Measurements from ENCODE around the gene LRRC39. TPM values are rescaled to one million over a fixed set of nuclear protein-coding genes. Genes with fewer than 3 reads are reported as not detected.

LRRC39 gene
- total RNA-seq, 1 experiment from 2014 or later, result 0.46 TPM

Other genes starting within 250 kb of the LRRC39 start
- 14.1 to 15.9 TPM (median 14.5 TPM) in 3 replicates for gene SLC35A3, start 208.3 kb downstream of the LRRC39 start, total RNA-seq (2021)
- gene SASS6, start 45.3 kb downstream of the LRRC39 start, total RNA-seq (2021), result 13.0 to 13.6 TPM (median 13.6 TPM) in 3 replicates
- 10.7 to 12.8 TPM (median 12.7 TPM) in 3 replicates for gene TRMT13, start 45.1 kb downstream of the LRRC39 start, total RNA-seq (2021)
- gene DBT, start 71.6 kb upstream of the LRRC39 start, total RNA-seq (2021), result 20.1 to 22.9 TPM (median 21.6 TPM) in 3 replicates
- 31.1 to 35.7 TPM (median 35.2 TPM) in 3 replicates for gene RTCA, start 88.0 kb upstream of the LRRC39 start, total RNA-seq (2021)
- gene CDC14A, start 174.2 kb upstream of the LRRC39 start, total RNA-seq (2021), result 8.7 to 11.1 TPM (median 10.3 TPM) in 3 replicates

Data from WTC11 (cell line).